ENCODE data around the gene SIRT4. TPM values are rescaled to one million over a fixed set of nuclear protein-coding genes. Genes with fewer than 3 reads are reported as not detected.

SIRT4 gene
- total and polyA plus RNA-seq, 2 of the 13 experiments (the other 11 are each of a cell fraction or from before 2014, with no cell fraction given), result 3.4 to 5.8 TPM

DNA sequence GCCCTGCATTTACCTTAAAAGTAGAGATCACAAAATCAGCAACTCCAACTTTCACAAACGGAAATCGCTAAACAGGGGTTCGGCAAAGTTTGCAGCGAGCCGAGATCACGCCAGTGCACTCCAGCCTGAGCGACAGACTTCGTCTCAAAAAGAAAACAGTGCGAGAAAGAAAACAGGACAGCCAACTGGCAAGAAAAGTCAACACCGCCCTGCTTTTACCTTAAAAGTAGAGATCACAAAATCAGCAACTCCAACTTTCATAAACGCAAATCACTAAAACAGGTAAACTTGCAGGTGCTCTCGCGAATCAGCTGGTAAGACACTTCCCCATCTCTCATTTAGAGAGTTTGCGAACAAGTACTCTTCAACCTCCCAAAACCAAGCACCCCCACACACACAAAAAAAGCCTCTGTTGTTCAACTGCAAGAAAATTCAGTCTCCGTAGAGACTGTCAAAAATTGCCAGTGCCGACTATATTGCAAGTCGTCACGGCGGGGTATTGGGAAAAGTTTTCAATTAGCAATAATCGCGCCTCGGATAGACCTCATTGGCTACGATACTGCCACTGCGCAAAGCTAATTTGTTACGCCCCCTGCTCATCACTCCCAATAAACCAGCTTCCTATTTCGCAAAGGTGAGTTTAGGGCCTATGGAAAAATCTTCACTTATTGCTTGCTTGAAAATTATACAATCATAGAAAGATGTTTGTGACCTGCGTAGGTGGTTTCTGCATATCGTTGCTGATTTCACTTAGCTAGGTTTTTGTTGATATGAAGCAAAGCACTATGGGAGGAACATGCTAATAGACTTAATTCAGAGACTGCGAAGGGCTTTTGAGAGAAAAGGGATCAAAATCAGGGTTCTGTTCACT is 9.2 kb upstream of the SIRT4 start, which contains the start of gene RNU4-1 (continued):
- TF ChIP-seq, protein P1, sequence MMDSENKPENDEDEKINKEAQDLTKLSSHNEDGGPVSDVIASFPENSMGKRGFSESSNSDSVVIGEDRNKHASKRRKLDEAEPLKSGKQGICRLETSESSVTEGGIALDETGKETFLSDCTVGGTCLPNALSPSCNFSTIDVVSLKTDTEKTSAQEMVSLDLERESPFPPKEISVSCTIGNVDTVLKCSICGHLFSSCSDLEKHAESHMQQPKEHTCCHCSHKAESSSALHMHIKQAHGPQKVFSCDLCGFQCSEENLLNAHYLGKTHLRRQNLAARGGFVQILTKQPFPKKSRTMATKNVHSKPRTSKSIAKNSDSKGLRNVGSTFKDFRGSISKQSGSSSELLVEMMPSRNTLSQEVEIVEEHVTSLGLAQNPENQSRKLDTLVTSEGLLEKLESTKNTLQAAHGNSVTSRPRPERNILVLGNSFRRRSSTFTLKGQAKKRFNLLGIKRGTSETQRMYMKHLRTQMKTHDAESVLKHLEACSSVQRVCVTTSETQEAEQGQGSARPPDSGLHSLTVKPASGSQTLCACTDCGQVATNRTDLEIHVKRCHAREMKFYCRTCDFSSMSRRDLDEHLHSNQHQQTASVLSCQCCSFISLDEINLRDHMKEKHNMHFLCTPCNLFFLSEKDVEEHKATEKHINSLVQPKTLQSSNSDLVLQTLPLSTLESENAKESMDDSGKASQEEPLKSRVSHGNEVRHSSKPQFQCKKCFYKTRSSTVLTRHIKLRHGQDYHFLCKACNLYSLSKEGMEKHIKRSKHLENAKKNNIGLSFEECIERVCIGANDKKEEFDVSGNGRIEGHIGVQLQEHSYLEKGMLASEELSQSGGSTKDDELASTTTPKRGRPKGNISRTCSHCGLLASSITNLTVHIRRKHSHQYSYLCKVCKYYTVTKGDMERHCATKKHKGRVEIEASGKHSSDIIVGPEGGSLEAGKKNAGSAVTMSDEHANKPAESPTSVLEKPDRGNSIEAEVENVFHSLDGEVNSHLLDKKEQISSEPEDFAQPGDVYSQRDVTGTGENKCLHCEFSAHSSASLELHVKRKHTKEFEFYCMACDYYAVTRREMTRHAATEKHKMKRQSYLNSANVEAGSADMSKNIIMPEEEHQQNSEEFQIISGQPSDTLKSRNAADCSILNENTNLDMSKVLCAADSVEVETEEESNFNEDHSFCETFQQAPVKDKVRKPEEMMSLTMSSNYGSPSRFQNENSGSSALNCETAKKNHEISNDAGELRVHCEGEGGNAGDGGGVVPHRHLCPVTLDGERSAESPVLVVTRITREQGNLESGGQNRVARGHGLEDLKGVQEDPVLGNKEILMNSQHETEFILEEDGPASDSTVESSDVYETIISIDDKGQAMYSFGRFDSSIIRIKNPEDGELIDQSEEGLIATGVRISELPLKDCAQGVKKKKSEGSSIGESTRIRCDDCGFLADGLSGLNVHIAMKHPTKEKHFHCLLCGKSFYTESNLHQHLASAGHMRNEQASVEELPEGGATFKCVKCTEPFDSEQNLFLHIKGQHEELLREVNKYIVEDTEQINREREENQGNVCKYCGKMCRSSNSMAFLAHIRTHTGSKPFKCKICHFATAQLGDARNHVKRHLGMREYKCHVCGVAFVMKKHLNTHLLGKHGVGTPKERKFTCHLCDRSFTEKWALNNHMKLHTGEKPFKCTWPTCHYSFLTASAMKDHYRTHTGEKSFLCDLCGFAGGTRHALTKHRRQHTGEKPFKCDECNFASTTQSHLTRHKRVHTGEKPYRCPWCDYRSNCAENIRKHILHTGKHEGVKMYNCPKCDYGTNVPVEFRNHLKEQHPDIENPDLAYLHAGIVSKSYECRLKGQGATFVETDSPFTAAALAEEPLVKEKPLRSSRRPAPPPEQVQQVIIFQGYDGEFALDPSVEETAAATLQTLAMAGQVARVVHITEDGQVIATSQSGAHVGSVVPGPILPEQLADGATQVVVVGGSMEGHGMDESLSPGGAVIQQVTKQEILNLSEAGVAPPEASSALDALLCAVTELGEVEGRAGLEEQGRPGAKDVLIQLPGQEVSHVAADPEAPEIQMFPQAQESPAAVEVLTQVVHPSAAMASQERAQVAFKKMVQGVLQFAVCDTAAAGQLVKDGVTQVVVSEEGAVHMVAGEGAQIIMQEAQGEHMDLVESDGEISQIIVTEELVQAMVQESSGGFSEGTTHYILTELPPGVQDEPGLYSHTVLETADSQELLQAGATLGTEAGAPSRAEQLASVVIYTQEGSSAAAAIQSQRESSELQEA (CRISPR knock-in tag; IDR thresholded peaks at IDR 0.05; ENCODE audit: not compliant biosample characterization), result no peak
- TF ChIP-seq, protein P2, sequence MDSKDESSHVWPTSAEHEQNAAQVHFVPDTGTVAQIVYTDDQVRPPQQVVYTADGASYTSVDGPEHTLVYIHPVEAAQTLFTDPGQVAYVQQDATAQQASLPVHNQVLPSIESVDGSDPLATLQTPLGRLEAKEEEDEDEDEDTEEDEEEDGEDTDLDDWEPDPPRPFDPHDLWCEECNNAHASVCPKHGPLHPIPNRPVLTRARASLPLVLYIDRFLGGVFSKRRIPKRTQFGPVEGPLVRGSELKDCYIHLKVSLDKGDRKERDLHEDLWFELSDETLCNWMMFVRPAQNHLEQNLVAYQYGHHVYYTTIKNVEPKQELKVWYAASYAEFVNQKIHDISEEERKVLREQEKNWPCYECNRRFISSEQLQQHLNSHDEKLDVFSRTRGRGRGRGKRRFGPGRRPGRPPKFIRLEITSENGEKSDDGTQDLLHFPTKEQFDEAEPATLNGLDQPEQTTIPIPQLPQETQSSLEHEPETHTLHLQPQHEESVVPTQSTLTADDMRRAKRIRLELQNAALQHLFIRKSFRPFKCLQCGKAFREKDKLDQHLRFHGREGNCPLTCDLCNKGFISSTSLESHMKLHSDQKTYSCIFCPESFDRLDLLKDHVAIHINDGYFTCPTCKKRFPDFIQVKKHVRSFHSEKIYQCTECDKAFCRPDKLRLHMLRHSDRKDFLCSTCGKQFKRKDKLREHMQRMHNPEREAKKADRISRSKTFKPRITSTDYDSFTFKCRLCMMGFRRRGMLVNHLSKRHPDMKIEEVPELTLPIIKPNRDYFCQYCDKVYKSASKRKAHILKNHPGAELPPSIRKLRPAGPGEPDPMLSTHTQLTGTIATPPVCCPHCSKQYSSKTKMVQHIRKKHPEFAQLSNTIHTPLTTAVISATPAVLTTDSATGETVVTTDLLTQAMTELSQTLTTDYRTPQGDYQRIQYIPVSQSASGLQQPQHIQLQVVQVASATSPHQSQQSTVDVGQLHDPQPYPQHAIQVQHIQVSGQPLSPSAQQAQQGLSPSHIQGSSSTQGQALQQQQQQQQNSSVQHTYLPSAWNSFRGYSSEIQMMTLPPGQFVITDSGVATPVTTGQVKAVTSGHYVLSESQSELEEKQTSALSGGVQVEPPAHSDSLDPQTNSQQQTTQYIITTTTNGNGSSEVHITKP (CRISPR knock-in tag; IDR thresholded peaks at IDR 0.05; ENCODE audit: low read depth), result no peak
- peak; percentile 39; the same call in 1 of the 2 replicates for TF ChIP-seq KLF6 (CRISPR knock-in tag; IDR thresholded peaks at IDR 0.05)
- TF ChIP-seq ARID2 (CRISPR knock-in tag; IDR thresholded peaks at IDR 0.05; ENCODE audit: borderline replicate concordance), result 0 out of 2 replicates have a peak, but pooled peaks have one; percentile 6
- peak; percentile 58 for TF ChIP-seq SUZ12 (IDR thresholded peaks at IDR 0.05; ENCODE audit: low read depth, low read length)
- TF ChIP-seq, protein P3, sequence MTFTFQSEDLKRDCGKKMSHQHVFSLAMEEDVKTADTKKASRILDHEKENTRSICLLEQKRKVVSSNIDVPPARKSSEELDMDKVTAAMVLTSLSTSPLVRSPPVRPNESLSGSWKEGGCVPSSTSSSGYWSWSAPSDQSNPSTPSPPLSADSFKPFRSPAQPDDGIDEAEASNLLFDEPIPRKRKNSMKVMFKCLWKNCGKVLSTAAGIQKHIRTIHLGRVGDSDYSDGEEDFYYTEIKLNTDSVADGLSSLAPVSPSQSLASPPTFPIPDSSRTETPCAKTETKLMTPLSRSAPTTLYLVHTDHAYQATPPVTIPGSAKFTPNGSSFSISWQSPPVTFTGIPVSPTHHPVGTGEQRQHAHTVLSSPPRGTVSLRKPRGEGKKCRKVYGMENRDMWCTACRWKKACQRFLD (CRISPR knock-in tag; IDR thresholded peaks at IDR 0.05; ENCODE audit: borderline replicate concordance), result no peak
- TF ChIP-seq, protein P4, sequence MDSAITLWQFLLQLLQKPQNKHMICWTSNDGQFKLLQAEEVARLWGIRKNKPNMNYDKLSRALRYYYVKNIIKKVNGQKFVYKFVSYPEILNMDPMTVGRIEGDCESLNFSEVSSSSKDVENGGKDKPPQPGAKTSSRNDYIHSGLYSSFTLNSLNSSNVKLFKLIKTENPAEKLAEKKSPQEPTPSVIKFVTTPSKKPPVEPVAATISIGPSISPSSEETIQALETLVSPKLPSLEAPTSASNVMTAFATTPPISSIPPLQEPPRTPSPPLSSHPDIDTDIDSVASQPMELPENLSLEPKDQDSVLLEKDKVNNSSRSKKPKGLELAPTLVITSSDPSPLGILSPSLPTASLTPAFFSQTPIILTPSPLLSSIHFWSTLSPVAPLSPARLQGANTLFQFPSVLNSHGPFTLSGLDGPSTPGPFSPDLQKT (CRISPR knock-in tag; IDR thresholded peaks at IDR 0.05; ENCODE audit: borderline replicate concordance), result peak; percentile 68
- TF ChIP-seq RAD21 (CRISPR knock-in tag; IDR thresholded peaks at IDR 0.05), result peak; percentile 22; the same call in 1 of the 2 replicates
- TF ChIP-seq ZNF773 (CRISPR knock-in tag; IDR thresholded peaks at IDR 0.05; ENCODE audit: borderline replicate concordance), result 0 out of 2 replicates have a peak, but pooled peaks have one; percentile 45
- peak; percentile 38; the same call in 1 of the 2 replicates for TF ChIP-seq ZNF263 (CRISPR knock-in tag; IDR thresholded peaks at IDR 0.05)
- TF ChIP-seq ZFYVE20 (CRISPR knock-in tag; IDR thresholded peaks at IDR 0.05; ENCODE audit: borderline replicate concordance, low read depth), result no peak
- no peak for TF ChIP-seq ZNF510 (CRISPR knock-in tag; IDR thresholded peaks at IDR 0.05; ENCODE audit: low read depth)
- no peak for TF ChIP-seq JUN (CRISPR knock-in tag; IDR thresholded peaks at IDR 0.05)

Data from HepG2 (cell line).